PC-3 (cell line): Measurements from ENCODE around the gene BARX1. TPM values are rescaled to one million over a fixed set of nuclear protein-coding genes. Genes with fewer than 3 reads are reported as not detected.

Experiments used
- ATAC-seq: fragments of 200-7000 bp; cut with Tn5 transposase; 2 replicates; pipeline ENCODE4 v1.9.1; 2020; ENCODE audit warnings: mild to moderate bottlenecking, moderate library complexity
- BruUV-seq: library from RNA; stranded (reverse); fragments of 400-500 nt; replicated peaks from 2 replicates; lab custom pipeline; 2021; lab: Mats Ljungman, UMichigan
- CTCF ChIA-PET: fragments of 300-600 bp; sonication (Branson Sonifier 250); formaldehyde crosslinking; loops from one replicate; lab custom pipeline; 2022; ENCODE audit warnings: antibody characterized with exemption; lab: Charles Lee
- POLR2A ChIA-PET: fragments of 300-600 bp; sonication (Branson Sonifier 250); formaldehyde crosslinking; loops from one replicate; lab custom pipeline; 2022; ENCODE audit warnings: antibody characterized with exemption; ENCODE audit not compliant: unreplicated experiment; lab: Charles Lee
- DNase-seq: peaks from one replicate; pipeline ENCODE4 v3.0.0-alpha.2; 2015
- H2AFZ ChIP-seq: fragments of 300-600 bp; sonication (generic); 2 replicates; pipeline ENCODE4 v1.6.0; 2016; ENCODE audit warnings: antibody characterized with exemption, low read length
- H3F3A ChIP-seq: fragments of 300-600 bp; sonication (generic); one replicate; pipeline ENCODE4 v1.6.0; 2017; ENCODE audit warnings: antibody characterized with exemption, low read length, control low read depth, mild to moderate bottlenecking; ENCODE audit not compliant: unreplicated experiment
- H3K27ac ChIP-seq: fragments of 300-600 bp; sonication (generic); 2 replicates; pipeline ENCODE4 v1.5.1; 2016; ENCODE audit warnings: mild to moderate bottlenecking, low read length
- H3K27me3 ChIP-seq: fragments of 300-600 bp; sonication (generic); 2 replicates; pipeline ENCODE4 v1.6.1; 2016; ENCODE audit warnings: low read length, mixed read lengths
- H3K36me3 ChIP-seq: fragments of 300-600 bp; sonication (generic); 2 replicates; pipeline ENCODE4 v1.6.1; 2016; ENCODE audit warnings: low read depth, mixed run types, low read length, mixed read lengths
- H3K4me1 ChIP-seq: fragments of 300-600 bp; sonication (generic); 2 replicates; pipeline ENCODE4 v1.5.1; 2016; ENCODE audit warnings: low read length; ENCODE audit not compliant: insufficient read depth
- H3K4me2 ChIP-seq: fragments of 300-600 bp; sonication (generic); 2 replicates; pipeline ENCODE4 v1.6.0; 2016; ENCODE audit warnings: low read length
- H3K4me3 ChIP-seq: fragments of 300-600 bp; sonication (generic); 2 replicates; pipeline ENCODE4 v1.5.1; 2016; ENCODE audit warnings: mild to moderate bottlenecking, low read length, mixed read lengths
- H3K79me2 ChIP-seq: fragments of 300-600 bp; sonication (generic); 2 replicates; pipeline ENCODE4 v1.6.1; 2017; ENCODE audit warnings: low read length, mixed read lengths
- H3K9ac ChIP-seq: fragments of 300-600 bp; sonication (generic); 2 replicates; pipeline ENCODE4 v1.6.0; 2016; ENCODE audit warnings: mild to moderate bottlenecking, low read length
- H3K9me2 ChIP-seq: fragments of 300-600 bp; sonication (generic); replicated peaks from 2 replicates; pipeline ENCODE4 v1.6.1; 2016; ENCODE audit warnings: mixed run types, low read length, mixed read lengths
- H3K9me3 ChIP-seq: fragments of 300-600 bp; sonication (generic); 2 replicates; pipeline ENCODE4 v1.6.1; 2016; ENCODE audit warnings: low read length, mixed read lengths
- H4K20me1 ChIP-seq: fragments of 300-600 bp; sonication (generic); 2 replicates; pipeline ENCODE4 v1.6.1; 2016; ENCODE audit warnings: low read length, mixed read lengths
- EZH2 ChIP-seq: fragments of 300-600 bp; sonication (generic); IDR thresholded peaks from one replicate; pipeline ENCODE4 v1.6.1; 2017; ENCODE audit warnings: antibody characterized with exemption, mild to moderate bottlenecking, low read length; ENCODE audit not compliant: unreplicated experiment
- EZH2phosphoT487 ChIP-seq: fragments of 300-600 bp; sonication (generic); IDR thresholded peaks from 2 replicates; pipeline ENCODE4 v1.6.1; 2018; ENCODE audit warnings: mild to moderate bottlenecking, antibody characterized with exemption, low read length, borderline replicate concordance
- intact Hi-C: fragments of 100-400 bp; cut with micrococcal nuclease; formaldehyde crosslinking; loops from 2 replicates; pipeline ENCODE4 v1.9.0; 2023
- total RNA-seq: library from RNA; depleted of rRNA; stranded (reverse); fragments of >200 nt; gene quantifications from 2 replicates; pipeline ENCODE4 v1.2.3, GENCODE V29; 2014
- TF ChIP-seq, protein P1 (sequence below): fragments of 300-600 bp; sonication (generic); conservative IDR thresholded peaks from 2 replicates; pipeline ENCODE4 v1.5.1; 2017; ENCODE audit warnings: antibody characterized with exemption, low read depth, mild to moderate bottlenecking, low read length

The BARX1 gene
- total RNA-seq, 1 experiment from 2014 or later = not detected

DNA sequence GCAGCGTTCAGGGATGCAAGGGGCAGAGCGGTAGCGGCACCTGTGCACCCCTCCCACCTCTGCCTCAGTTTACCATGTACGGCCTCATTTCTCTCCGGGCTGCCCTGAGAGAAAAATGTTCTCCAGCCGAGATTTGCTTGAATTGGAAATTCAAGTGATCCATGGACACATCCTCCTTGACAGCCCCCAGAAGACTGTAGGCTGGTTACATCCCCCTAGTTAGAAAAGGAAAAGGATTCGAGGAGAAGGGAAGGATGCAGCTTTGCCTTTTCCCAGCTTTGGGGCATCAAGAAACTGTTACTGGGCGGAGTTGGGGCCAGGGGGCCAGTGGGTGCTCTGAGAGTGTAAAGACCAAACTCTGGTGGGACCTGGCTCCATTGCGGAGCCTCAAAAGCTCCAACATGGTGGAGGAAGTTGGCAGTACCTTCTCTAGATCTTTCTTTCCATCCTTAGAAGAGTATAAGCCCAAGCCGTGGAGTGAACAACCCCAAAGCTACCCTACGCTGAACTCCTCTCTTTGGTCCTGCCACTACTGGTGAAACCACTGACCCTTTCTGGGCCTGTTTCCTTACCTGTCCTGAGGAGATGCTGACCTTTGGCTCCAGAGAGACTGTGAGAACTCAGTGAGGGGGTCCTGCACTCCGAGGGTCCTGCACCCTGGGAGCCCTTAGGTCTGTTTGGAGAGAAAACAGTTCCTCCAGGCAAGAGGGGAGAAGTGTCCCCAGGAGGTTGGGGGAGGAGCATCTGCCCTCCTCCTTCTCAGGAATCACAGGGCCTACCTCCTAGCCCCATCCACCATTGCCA lies 1.0 kb upstream of the BARX1 start:
- no peak for DNase-seq
- no peak for ATAC-seq
- TF ChIP-seq, protein P1, sequence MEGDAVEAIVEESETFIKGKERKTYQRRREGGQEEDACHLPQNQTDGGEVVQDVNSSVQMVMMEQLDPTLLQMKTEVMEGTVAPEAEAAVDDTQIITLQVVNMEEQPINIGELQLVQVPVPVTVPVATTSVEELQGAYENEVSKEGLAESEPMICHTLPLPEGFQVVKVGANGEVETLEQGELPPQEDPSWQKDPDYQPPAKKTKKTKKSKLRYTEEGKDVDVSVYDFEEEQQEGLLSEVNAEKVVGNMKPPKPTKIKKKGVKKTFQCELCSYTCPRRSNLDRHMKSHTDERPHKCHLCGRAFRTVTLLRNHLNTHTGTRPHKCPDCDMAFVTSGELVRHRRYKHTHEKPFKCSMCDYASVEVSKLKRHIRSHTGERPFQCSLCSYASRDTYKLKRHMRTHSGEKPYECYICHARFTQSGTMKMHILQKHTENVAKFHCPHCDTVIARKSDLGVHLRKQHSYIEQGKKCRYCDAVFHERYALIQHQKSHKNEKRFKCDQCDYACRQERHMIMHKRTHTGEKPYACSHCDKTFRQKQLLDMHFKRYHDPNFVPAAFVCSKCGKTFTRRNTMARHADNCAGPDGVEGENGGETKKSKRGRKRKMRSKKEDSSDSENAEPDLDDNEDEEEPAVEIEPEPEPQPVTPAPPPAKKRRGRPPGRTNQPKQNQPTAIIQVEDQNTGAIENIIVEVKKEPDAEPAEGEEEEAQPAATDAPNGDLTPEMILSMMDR = no peak
- TF ChIP-seq EZH2 (no peak), EZH2phosphoT487 (no peak)
- Histone ChIP-seq H3F3A (no peaks in the 10 kb centered on the region), H3K27me3 (peaks cover 11% of the 10 kb centered on the region), H3K9me3 (no peaks in the 10 kb centered on the region), H2AFZ (no peak overlapping the region), H3K4me1 (peaks cover 3% of the 10 kb centered on the region; the same call in 1 of the 2 replicates), H3K36me3 (no peaks in the 10 kb centered on the region), H3K9ac (no peak overlapping the region), H3K27ac (no peak overlapping the region), H4K20me1 (no peaks in the 10 kb centered on the region), H3K4me2 (no peak overlapping the region), H3K4me3 (no peak overlapping the region), H3K79me2 (no peaks in the 10 kb centered on the region), H3K9me2 (no peaks in the 10 kb centered on the region)
- intact Hi-C loops = no loop called here
- ChIA-PET CTCF (no interaction called here), POLR2A (no interaction called here)
- BruUV-seq = no TSS peak

DNA sequence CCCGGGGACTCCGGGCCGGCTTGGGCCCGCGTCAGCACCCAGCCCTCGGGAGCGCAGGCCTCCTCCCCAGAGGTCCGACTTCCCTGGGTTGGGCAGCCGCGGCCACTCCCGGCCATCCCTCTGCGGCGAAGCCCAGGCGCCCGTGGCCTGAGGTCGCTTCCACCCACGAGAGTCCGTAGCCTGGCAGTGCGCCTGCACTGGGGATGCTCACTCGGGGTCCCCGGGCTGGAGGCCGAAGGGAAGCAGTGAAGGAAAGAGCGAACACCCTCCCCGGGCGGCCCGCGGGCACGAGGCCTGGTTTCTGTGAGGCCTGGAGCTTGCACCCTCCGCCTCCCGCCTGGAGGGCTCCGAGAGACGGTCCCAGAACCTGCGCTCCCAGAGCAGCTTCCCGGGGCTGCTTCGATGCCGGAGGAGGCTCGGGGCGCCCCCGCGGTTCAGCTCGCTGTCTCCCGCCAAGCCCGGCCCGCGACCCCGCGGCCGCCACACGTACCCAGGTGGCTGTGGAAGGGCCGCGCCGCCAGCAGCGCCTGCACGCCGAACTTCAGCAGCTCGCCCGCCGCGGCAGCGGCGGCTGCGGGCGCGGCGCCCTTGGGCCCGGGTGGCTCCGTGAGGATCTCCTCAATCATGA lies 607 bp downstream of the BARX1 start:
- CTCF ChIA-PET = no interaction called here
- H3K27me3 ChIP-seq = peaks cover 18% of the 10 kb centered on the region
- H3K27ac ChIP-seq = no peak overlapping the region
- DNase-seq (no peak), ATAC-seq (no peak)
- no peak overlapping the region for H3K4me3 ChIP-seq
- intact Hi-C loops = no loop called here
- no peak overlapping the region for H3K9ac ChIP-seq
- H3K36me3 ChIP-seq = no peaks in the 10 kb centered on the region
- H4K20me1 ChIP-seq = no peaks in the 10 kb centered on the region
- H2AFZ ChIP-seq = no peak overlapping the region
- H3K4me1 ChIP-seq = peaks cover 3% of the 10 kb centered on the region; the same call in 1 of the 2 replicates
- BruUV-seq = no TSS peak
- H3F3A ChIP-seq = no peaks in the 10 kb centered on the region
- TF ChIP-seq EZH2 (no peak), EZH2phosphoT487 (no peak)
- TF ChIP-seq, protein P1 = no peak
- no peaks in the 10 kb centered on the region for H3K9me3 ChIP-seq
- POLR2A ChIA-PET = no interaction called here
- H3K9me2 ChIP-seq = no peaks in the 10 kb centered on the region
- H3K4me2 ChIP-seq = no peak overlapping the region
- H3K79me2 ChIP-seq = no peaks in the 10 kb centered on the region
